ENCODE measurements around the gene IFT88.

Gene IFT88

GRCh38 chr13:20565115-20565736, 1.7 kb upstream of the IFT88 start:
- no peak for FAIRE-seq

GRCh38 chr13:20566468-20566897, 474 bp upstream of the IFT88 start:
- FAIRE-seq = no peak

DNA sequence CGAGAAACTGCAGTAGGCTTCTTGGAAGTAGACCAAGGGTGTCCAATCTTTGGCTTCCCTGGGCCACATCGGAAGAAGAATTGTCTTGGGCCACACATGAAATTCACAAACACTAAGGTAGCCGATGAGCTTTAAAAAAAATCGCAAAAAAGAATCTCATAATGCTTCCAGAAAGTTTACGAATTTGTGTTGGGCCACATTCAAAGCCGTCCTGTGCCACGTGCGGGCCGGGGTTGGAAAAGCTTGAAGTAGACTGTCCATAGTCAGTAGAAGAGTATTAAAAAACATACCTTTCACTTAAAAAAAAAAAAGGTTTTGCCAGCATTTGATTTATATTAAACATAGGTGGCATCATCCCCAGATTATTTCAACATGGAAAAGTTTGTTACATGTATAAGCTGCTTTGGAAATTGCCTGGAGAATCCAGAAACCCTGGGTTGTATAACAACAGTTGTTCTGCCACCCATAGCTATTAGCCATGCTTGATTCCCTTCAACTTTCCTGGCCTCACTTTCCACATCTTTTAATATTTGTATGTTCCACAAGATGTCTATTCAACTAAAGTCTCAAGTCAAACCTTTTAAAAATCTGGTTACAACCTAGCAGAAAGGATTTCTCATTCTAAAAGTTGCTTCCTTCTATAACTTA, 1.0 kb downstream of the IFT88 start:
- FAIRE-seq = peak; percentile 58

GRCh38 chr13:20570517-20570916, 3.6 kb downstream of the IFT88 start:
- no peak for FAIRE-seq

DNA sequence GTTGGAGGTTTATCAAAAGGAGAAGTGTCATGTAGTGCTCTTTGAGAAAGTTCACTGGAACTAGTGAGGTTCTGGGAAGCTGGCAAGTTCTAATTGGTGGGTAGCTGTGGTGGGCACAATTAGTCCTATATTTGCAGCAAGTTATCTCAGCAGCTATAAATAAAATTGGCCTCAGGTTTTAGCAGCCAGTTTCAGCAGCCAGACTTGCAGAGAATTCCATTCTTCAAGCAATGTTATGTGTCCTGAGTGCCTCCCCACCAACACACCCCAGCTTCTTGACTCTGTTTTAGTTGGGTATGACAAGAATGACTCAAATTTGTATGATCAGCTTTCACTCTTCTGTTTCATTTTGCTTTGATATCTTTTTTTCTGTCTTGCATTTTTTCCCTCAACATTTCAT, 4.7 kb downstream of the IFT88 start:
- FAIRE-seq = no peak

DNA sequence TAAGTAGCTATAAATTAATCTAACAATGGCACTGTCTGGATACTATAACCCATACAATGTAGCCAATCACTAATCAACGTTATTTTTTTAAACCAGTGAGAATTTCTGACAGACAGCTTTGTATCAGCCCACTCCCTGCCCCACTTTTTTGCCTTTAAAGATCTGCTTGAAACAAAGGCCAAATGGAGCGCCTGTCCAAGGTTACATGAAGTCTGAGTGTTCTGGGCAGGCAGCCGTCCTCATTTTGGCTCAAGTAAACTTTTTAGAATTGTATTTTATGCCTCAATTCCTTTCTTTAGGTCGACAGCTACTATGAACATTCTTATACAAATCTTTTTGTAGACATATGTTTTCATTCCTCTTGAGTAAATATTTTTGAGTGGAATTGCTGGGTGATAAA, 6.2 kb downstream of the IFT88 start:
- no peak for FAIRE-seq

- FAIRE-seq = no peak
Observed at GRCh38 chr13:20573636-20574035, 6.7 kb downstream of the IFT88 start.

DNA sequence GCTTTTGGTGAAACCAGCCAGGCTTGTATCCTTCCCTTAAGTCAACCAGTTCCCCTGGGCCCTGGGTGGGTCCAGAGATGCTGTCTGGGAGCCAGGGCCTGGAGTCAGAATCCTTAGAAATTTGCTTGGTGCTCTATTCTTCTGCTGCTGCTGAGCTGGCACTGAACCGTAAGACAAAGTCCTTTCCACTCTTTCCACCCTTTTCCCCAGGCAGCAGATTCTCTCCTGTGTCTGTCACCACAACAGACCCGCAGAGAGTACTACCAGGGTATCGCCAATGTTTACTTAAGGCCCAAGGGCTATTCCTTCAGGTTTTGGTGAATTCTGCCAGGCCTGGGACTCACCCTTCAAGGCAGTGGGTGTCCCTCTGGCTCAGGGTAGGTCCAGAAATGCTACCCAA, 12.2 kb downstream of the IFT88 start:
- FAIRE-seq = no peak

DNA sequence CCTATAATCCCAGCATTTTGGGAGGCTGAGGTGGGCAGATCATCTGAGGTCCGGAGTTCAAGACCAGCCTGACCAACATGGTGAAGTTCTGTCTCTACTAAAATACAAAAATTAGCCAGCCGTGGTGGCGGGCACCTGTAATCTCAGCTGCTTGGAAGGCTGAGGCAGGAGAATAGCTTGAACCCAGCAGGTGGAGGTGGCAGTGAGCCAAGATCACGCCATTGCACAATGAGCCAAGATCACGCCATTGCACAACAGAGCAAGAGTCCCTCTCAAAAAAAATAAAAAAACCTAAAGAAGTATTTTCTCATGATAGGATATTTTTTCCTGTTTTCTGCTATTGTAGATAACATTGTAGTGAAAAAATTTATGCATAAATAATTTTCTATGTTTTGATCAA, 13.3 kb downstream of the IFT88 start:
- FAIRE-seq = no peak

DNA sequence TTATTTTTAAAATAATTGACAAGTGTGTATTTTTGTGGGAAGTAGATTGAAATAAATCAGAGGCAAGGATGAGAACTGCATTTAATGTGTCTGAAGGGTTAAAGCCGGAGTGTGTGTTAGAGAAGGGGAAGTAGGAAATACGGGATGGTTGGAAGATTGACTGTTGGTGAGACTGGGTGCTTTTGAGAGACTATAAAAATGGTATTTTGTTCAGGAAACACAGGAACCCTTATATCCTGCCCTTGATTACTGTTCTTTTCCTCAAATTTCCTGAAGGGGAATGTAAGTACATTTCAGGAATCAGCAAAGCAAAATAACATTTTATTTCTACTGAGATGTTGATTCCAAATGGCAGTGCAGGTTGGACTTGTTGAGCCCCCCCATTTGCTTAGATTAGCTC, 15.1 kb downstream of the IFT88 start:
- no peak for FAIRE-seq

DNA sequence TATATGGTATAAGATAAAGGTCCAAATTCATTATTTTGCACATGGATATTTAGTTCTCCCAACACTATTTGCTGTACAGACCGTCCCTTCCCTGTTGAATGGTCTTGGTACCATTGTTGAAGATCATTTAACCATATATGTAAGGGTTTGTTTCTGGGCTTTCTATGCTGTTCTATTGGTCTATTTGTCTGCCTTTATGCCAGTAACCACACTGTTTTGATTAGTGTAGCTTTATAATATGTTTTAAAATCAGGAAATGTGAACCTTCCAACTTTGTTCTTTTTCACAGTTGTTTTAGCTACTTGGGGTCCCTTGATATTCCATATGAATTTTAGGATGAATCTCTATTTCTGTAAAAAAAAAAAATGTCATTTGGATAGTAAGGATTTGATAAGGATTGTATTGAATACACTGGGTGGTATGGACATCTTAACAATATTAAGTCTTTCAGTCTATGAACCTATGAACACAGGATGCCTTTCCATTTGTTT, 16.9 kb downstream of the IFT88 start:
- FAIRE-seq = no peak

- no peak for FAIRE-seq
Observed at GRCh38 chr13:20585371-20585770, 18.4 kb downstream of the IFT88 start.

DNA sequence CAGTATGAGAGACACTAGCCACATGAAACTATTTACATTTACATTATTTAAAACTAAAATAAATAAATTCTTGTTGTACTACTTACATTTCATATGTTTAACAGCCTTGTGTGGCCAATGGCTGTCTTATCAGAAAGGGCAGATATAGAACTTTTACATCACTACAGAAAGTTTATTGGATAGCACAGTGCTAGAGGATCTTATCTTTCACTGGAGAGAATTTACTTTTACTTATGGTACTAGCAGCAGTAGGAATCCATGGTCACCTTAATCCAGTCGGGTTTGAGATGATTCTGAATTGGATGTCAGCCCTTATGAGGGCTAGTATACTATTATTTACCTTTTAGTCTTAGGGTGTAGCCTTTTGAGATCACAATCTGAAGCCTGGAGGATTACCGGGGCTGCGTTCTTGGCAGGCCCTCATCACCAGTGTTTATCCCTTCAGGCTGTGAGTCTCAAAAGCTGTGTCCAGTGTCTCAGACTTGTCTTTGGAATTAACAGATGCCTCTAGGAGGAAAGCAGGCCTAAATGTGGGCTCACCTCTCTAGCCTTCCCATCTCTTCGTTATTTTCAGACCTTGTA, 21.7 kb downstream of the IFT88 start:
- no peak for FAIRE-seq

DNA sequence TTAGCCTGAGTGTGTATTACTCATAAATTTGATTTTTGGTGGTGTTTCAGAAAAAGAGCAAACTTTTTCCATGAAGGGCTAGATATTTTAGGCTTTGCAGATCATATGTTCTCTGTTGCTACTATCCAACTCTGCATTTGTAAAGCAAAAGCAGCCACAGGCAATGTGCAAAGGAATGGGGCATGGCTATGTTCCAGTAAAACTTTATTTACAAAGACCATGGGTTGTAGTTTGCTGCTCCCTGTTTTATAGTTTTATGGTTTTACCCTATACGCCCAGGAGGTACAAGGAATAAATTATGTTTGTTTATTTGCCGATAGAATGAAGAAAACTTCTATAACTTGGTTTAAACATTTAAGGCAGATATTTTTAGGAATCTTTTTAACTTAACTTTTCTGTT, 23.6 kb downstream of the IFT88 start:
- FAIRE-seq = no peak

- FAIRE-seq = no peak
Observed at GRCh38 chr13:20592606-20593005, 25.6 kb downstream of the IFT88 start.

DNA sequence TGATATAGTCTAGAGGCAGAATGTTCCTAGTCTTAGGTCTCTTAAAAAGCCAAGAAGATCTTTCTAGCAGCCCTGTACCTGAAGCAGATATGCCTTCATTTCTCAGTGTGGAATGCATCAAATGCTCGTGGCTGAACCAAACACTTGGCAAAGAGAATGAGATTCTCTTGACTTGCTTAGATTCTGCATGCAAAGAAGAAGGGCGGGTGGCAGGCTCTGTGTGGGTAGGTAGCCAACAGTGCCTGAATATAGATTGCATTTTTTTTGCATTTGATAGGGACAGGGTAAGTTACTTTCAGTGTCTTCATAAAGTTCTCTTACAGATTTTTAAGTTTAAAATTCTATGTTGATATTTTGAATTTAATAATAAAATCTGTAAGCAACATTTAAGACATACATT, 27.3 kb downstream of the IFT88 start:
- no peak for FAIRE-seq

GRCh38 chr13:20607015-20607414, 40.1 kb downstream of the IFT88 start:
- no peak for FAIRE-seq

GRCh38 chr13:20608438-20609020, 41.6 kb downstream of the IFT88 start:
- FAIRE-seq = no peak

GRCh38 chr13:20609145-20609544, 42.2 kb downstream of the IFT88 start:
- no peak for FAIRE-seq

- no peak for FAIRE-seq
Observed at GRCh38 chr13:20610006-20610405, 43.0 kb downstream of the IFT88 start.

GRCh38 chr13:20616059-20616797, 49.3 kb downstream of the IFT88 start:
- no peak for FAIRE-seq

GRCh38 chr13:20623000-20623399, 56.0 kb downstream of the IFT88 start:
- FAIRE-seq = no peak

DNA sequence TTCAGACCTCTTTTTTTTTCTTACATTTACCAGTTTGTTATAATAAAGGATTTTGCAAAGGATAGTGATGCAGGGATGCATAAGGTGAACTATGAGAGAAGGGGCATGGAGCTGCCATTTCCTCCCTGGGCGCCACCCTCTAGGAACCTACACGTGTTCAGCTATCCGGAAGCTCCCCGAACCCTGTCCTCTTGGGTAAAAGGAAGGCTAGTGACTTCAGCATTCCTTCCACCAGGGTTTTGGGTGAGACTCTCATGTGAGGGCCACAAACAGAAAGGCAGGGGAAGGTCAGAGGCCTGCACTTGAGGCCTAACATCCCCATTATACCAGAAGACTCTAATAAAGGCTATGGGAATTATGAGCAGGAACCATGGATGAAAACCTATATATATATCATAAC, 57.3 kb downstream of the IFT88 start:
- no peak for FAIRE-seq

All from islet of Langerhans (tissue), 1 donor.